Ovary (tissue), 9 donors: ENCODE measurements around the gene HHAT. TPM values are rescaled to one million over a fixed set of nuclear protein-coding genes. Genes with fewer than 3 reads are reported as not detected.

Source experiments
- DNase-seq, 5 donors: peaks; one replicate each; pipeline ENCODE4 v3.0.0-alpha.2; 2019 to 2020
- H3K27ac ChIP-seq, 2 donors: fragments of 200-600 bp; one replicate each; pipeline versions ENCODE4 v1.5.1 to v1.8.0; 2019 to 2022
- H3K27me3 ChIP-seq: fragments of 200-600 bp; one replicate; pipeline ENCODE4 v1.8.0; 2022
- H3K36me3 ChIP-seq: fragments of 200-600 bp; sonication (generic); one replicate; pipeline ENCODE4 v1.5.1; 2019
- H3K4me1 ChIP-seq: one replicate; pipeline ENCODE4 v1.8.1; 2013; ENCODE audit warnings: mild to moderate bottlenecking, moderate library complexity; ENCODE audit not compliant: insufficient read depth
- H3K4me3 ChIP-seq: fragments of 200-600 bp; sonication (generic); one replicate; pipeline ENCODE4 v1.5.1; 2017
- H3K9me3 ChIP-seq, 2 donors: fragments of 200-600 bp in 1 of 2; sonication (generic) in 1 of 2; one replicate each; pipeline versions ENCODE4 v1.5.1 to v1.8.1; 2013 to 2019; ENCODE audit warnings: mild to moderate bottlenecking in 1 of 2, moderate library complexity in 1 of 2
- EP300 ChIP-seq: sonication (generic); formaldehyde crosslinking; IDR thresholded peaks from one replicate; pipeline ENCODE4 v1.6.1; 2017; ENCODE audit warnings: antibody characterized with exemption
- POLR2A ChIP-seq: fragments of 450-650 bp; IDR thresholded peaks from one replicate; pipeline ENCODE4 v1.6.1; 2017; ENCODE audit warnings: antibody characterized with exemption, mild to moderate bottlenecking, moderate library complexity
- WGBS, 3 donors: extraction: QIAGEN DNeasy Blood & Tissue Kit in 1 of 3; methylation state at CpG; one replicate each; pipeline versions ENCODE4 v1.1.5 to v1.1.7; 2013 to 2017; 5-methylcytosine and 5-hydroxymethylcytosine counted together
- intact Hi-C, 4 donors: fragments of 100-400 bp; cut with DNase I; formaldehyde crosslinking; loops; one replicate each; pipeline versions ENCODE4 v1.11.0 to v1.15.1; 2022 to 2023
- polyA plus RNA-seq, 2 donors: library from polyadenylated mRNA; stranded (reverse); fragments of 200-250 nt in 1 of 2; fragments of 350-450 nt in 1 of 2; fragmentation: Illumina TruSeq in 1 of 2; extraction: RNeasy Lipid Tissue Mini Kit (QIAGEN cat#74804) in 1 of 2; gene quantifications; one replicate each; pipeline ENCODE4 v1.2.3, GENCODE V29; 2013 to 2014
- total RNA-seq, 7 donors: library from RNA; depleted of rRNA in 2 of 7; stranded (reverse); fragments of >200 nt in 2 of 7; fragmentation: NEBNext Ultra II Directional in 3 of 7; extraction: Animal tissue kit (Norgen Biotek cat#: 25700) in 3 of 7; gene quantifications; one replicate each; pipeline versions ENCODE4 v1.1.0 to v1.2.4, GENCODE V29; 2016 to 2023
- TF ChIP-seq, protein P1 (sequence below), 3 donors: fragments of 450-650 bp in 2 of 3; fragments of 200-600 bp in 1 of 3; IDR thresholded peaks; one replicate each; pipeline versions ENCODE4 v1.5.1 to v1.8.0; 2016 to 2022; ENCODE audit warnings: antibody characterized with exemption in 3 of 3, mild to moderate bottlenecking in 1 of 3
- donor health status: DM: no; HTN: no; CAD: no; lungs with moderate emphysema.
- donor health status: DM: no; HTN: no; CAD: no.
- donor health status: Bipolar disorder and iron deficiency.
- donor health status: DM: yes; HTN: yes; CAD: no.
- donor health status: DM: no; HTN: no; CAD: no.
- donor health status: DM: yes; HTN: yes; CAD: no.

The HHAT gene
- total and polyA plus RNA-seq, 9 donors: 2.1 to 10.5 (median 4.1) TPM

DNA sequence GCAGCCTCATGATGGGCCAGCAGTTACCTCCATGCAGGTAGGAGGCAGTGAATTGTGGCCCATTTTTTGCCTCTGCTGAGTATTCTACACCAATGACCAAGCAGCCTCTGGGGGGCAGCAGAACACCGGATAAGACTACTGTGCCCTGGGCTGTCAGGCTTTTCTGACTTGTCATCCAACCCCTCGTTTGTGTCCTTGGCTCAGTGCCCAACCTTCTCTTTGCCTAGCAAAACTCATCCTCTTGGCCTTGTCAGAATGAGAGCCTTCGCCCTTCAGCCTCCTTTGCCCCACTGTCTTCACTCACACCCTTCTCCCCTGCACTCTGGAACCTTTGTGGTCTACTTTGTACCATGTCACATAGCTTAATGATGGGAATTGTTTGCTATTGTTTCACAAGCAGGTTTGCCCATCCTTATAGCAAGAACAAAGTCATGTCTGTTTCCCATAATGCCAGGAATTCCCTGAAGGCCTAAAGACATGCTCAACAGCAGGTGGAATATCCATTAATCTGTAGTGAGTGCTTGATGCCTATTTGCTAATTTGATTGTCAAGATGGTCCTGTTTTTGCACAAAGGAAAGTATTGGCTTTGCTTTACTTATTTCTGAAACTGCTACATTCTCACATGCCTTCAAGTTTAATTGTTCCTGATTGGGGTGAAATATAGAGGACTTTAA is 255.9 kb downstream of the HHAT start:
- Histone ChIP-seq H3K27ac (no peak overlapping the region), H3K4me1 (no peaks in the 10 kb centered on the region), H3K4me3 (no peak overlapping the region), H3K36me3 (no peaks in the 10 kb centered on the region), H3K27me3 (no peaks in the 10 kb centered on the region), H3K9me3 (no peaks in the 10 kb centered on the region)
- WGBS, 3 donors: 31 to 32% (median 31%) methylated on average over 3 of the region's 3 CpGs
- intact Hi-C loops: no loop called here
- TF ChIP-seq, protein P1, sequence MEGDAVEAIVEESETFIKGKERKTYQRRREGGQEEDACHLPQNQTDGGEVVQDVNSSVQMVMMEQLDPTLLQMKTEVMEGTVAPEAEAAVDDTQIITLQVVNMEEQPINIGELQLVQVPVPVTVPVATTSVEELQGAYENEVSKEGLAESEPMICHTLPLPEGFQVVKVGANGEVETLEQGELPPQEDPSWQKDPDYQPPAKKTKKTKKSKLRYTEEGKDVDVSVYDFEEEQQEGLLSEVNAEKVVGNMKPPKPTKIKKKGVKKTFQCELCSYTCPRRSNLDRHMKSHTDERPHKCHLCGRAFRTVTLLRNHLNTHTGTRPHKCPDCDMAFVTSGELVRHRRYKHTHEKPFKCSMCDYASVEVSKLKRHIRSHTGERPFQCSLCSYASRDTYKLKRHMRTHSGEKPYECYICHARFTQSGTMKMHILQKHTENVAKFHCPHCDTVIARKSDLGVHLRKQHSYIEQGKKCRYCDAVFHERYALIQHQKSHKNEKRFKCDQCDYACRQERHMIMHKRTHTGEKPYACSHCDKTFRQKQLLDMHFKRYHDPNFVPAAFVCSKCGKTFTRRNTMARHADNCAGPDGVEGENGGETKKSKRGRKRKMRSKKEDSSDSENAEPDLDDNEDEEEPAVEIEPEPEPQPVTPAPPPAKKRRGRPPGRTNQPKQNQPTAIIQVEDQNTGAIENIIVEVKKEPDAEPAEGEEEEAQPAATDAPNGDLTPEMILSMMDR (IDR thresholded peaks at IDR 0.05): no peak
- DNase-seq: peak in 3 of 5 donors; percentile 22 to 43 (median 24)

DNA sequence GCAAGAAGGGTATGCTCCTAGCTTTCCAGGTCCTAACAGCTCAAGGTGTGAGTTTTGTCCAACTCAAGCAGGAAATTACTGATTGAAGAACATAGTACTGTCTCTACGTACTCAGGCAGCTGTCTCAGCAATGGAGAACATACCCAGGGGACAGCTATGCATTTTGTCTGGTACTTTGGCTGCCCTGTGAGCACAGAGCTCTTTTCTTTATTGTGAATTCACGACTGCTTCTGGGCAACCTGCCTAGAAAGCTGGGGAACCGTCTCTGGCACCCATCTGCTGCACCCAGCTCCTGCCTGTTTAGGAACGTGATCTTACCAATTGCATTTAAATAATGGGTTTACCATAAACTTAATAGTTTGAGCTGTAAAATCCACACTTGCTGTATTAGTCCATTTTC is 258.1 kb downstream of the HHAT start:
- no peak for DNase-seq
- no peak for TF ChIP-seq EP300
- TF ChIP-seq POLR2A: no peak
- TF ChIP-seq, protein P1 (IDR thresholded peaks at IDR 0.05): no peak
- Histone ChIP-seq H3K27ac (no peak overlapping the region), H3K4me1 (no peaks in the 10 kb centered on the region), H3K27me3 (no peaks in the 10 kb centered on the region), H3K9me3 (no peaks in the 10 kb centered on the region), H3K4me3 (no peak overlapping the region), H3K36me3 (no peaks in the 10 kb centered on the region)
- intact Hi-C loops: no loop called here
- WGBS, 3 donors: 66 to 77% (median 66%) methylated on average over 4 of the region's 4 CpGs

DNA sequence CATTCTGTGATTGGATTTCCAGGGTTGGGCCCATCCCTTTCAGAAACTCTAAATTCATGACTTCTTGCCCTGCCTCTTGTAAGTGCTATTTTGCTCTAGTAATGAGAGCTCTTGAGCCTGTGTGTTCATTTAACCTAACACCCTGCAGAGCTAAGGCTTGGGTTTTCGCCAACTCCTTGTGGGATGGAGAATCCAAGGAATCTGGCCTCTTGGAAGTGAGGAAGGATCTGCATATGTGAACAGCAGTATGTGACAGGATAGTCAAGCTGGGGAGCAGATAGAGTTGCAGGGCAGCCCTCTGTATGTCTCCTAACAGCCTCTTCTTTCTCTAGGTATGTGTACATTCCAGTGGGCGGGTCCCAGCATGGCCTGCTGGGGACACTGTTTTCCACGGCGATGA is 258.9 kb downstream of the HHAT start:
- H3K27me3 ChIP-seq: no peaks in the 10 kb centered on the region
- WGBS, 3 donors: 94 to 100% (median 98%) methylated on average over 4 of the region's 4 CpGs
- intact Hi-C loops: no loop called here

DNA sequence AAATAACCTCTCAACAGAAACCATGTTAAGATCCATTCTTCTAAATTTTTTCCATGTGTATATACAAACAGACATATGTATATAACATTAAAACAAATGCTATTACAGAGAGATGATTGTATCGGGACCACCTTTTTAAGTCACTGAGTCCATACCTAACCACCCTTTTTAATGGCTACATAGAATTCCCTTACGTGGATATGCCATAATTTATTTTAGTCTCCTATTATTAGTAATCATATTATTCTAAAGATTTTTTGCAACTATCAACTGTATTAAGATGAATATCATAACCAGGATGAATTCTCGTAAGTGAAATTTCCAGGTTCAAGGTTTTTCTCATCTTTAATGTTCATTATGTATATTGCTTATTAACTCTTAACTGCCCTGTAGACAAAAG is 259.7 kb downstream of the HHAT start:
- no peaks in the 10 kb centered on the region for H3K4me1 ChIP-seq
- intact Hi-C loops: no loop called here
- DNase-seq: no peak
- no peak overlapping the region for H3K4me3 ChIP-seq
- H3K36me3 ChIP-seq: no peaks in the 10 kb centered on the region
- H3K27me3 ChIP-seq: no peaks in the 10 kb centered on the region
- WGBS, 3 donors: 95 to 97% (median 96%) methylated on average over 3 of the region's 3 CpGs
- TF ChIP-seq EP300: no peak
- no peak for TF ChIP-seq POLR2A
- TF ChIP-seq, protein P1 (IDR thresholded peaks at IDR 0.05): no peak
- H3K9me3 ChIP-seq: no peaks in the 10 kb centered on the region
- H3K27ac ChIP-seq: no peak overlapping the region

More for the DNA sequence above, 258.9 kb downstream of the HHAT start:
- Histone ChIP-seq H3K4me3 (no peak overlapping the region), H3K27ac (no peak overlapping the region), H3K36me3 (no peaks in the 10 kb centered on the region), H3K4me1 (no peaks in the 10 kb centered on the region), H3K9me3 (no peaks in the 10 kb centered on the region)
- TF ChIP-seq, protein P1 (IDR thresholded peaks at IDR 0.05): no peak
- TF ChIP-seq EP300 (no peak), POLR2A (no peak)
- no peak for DNase-seq
